HCT116 (cell line): ENCODE data around the gene TRPV5. TPM values are rescaled to one million over a fixed set of nuclear protein-coding genes. Genes with fewer than 3 reads are reported as not detected.

Experiments used
- ATAC-seq: fragments of 200-7000 bp; cut with Tn5 transposase; 2 replicates; pipeline ENCODE4 v1.9.1; 2020; ENCODE audit warnings: mild to moderate bottlenecking, moderate library complexity
- BruUV-seq: library from RNA; stranded (reverse); fragments of 400-500 nt; replicated peaks from 2 replicates; lab custom pipeline; 2021; lab: Mats Ljungman, UMichigan
- CTCF ChIA-PET: fragments of 300-600 bp; sonication (Branson Sonifier 250); formaldehyde crosslinking; loops from one replicate; lab custom pipeline; 2021; ENCODE audit warnings: antibody characterized with exemption; lab: Charles Lee
- POLR2A ChIA-PET: fragments of 300-600, 350-600 bp; sonication (Branson Sonifier 250); formaldehyde crosslinking; loops from one replicate; lab custom pipeline; 2021; ENCODE audit warnings: antibody characterized with exemption; lab: Charles Lee
- RAD21 ChIA-PET, 2 experiments: fragments of 300-600 bp; sonication (Branson Sonifier 250); formaldehyde crosslinking; loops; one replicate each; lab custom pipeline; 2023; ENCODE audit warnings: low total read pairs in 2 of 2; ENCODE audit not compliant: uncharacterized antibody in 2 of 2, unreplicated experiment in 2 of 2, low non-redundant PET in 1 of 2; lab: Charles Lee
- DNase-seq: peaks from one replicate; pipeline ENCODE4 v3.0.0-alpha.2; 2010; ENCODE audit warnings: low read depth, low spot score
- H2AFZ ChIP-seq: fragments of 200-600 bp; shearing (Covaris generic), sonication (generic); 2 replicates; pipeline ENCODE4 v1.6.1; 2017; ENCODE audit warnings: low read depth, mixed run types, mixed read lengths, antibody characterized with exemption, low read length; ENCODE audit not compliant: poor library complexity, severe bottlenecking
- H3K27ac ChIP-seq: 2 replicates; pipeline ENCODE4 v1.5.1; 2012; ENCODE audit warnings: low read depth, low read length
- H3K27me3 ChIP-seq: fragments of 200-600 bp; sonication (generic); 2 replicates; pipeline ENCODE4 v1.6.1; 2016; ENCODE audit warnings: mixed run types, low read length, mixed read lengths; ENCODE audit not compliant: insufficient read depth
- H3K36me3 ChIP-seq, 2 experiments: fragments of 200-500 bp in 1 of 2; fragments of 200-600 bp in 1 of 2; sonication (Bioruptor generic) in 1 of 2; sonication (generic) in 1 of 2; 2 replicates each; pipeline versions ENCODE4 v1.5.1 to v1.6.1; 2014 to 2016; ENCODE audit warnings: low read length in 2 of 2, inconsistent platforms in 1 of 2, mixed read lengths in 1 of 2, mixed run types in 1 of 2; ENCODE audit not compliant: insufficient read depth in 2 of 2, control insufficient read depth in 1 of 2
- H3K4me1 ChIP-seq, 2 experiments: fragments of 200-600 bp in 1 of 2; sonication (generic) in 1 of 2; 2 replicates each; pipeline versions ENCODE4 v1.5.1 to v1.6.1; 2012 to 2017; ENCODE audit warnings: low read length in 2 of 2, inconsistent platforms in 1 of 2, mild to moderate bottlenecking in 1 of 2, mixed read lengths in 1 of 2, mixed run types in 1 of 2, moderate library complexity in 1 of 2; ENCODE audit not compliant: insufficient read depth in 2 of 2, control insufficient read depth in 1 of 2
- H3K4me2 ChIP-seq: fragments of 200-600 bp; sonication (generic); 2 replicates; pipeline ENCODE4 v1.6.1; 2017; ENCODE audit warnings: mixed run types, low read length, mixed read lengths
- H3K4me3 ChIP-seq, 2 experiments: fragments of 200-600 bp in 1 of 2; sonication (generic) in 1 of 2; replicated peaks in 1 of 2; 2 replicates each; pipeline ENCODE4 v1.5.1; 2011 to 2016; ENCODE audit warnings: low read length in 2 of 2, control low read depth in 1 of 2, low read depth in 1 of 2, mild to moderate bottlenecking in 1 of 2, mixed read lengths in 1 of 2, mixed run types in 1 of 2
- H3K79me2 ChIP-seq: fragments of 200-600 bp; sonication (generic); 2 replicates; pipeline ENCODE4 v1.6.1; 2017; ENCODE audit warnings: mild to moderate bottlenecking, mixed run types, low read length, moderate library complexity, mixed read lengths; ENCODE audit not compliant: insufficient read depth
- H3K9ac ChIP-seq: fragments of 200-600 bp; sonication (generic); 2 replicates; pipeline ENCODE4 v1.6.1; 2016; ENCODE audit warnings: low read length, mixed read lengths
- H3K9me2 ChIP-seq: fragments of 200-600 bp; sonication (generic), shearing (Covaris generic); 2 replicates; pipeline ENCODE4 v1.6.1; 2017; ENCODE audit warnings: mixed run types, mild to moderate bottlenecking, moderate library complexity; ENCODE audit not compliant: insufficient read depth
- H3K9me3 ChIP-seq, 2 experiments: fragments of 200-500 bp in 1 of 2; fragments of 200-600 bp in 1 of 2; sonication (Bioruptor generic) in 1 of 2; sonication (generic) in 1 of 2; 2 replicates each; pipeline ENCODE4 v1.6.1; 2014 to 2017; ENCODE audit warnings: low read length in 2 of 2, mixed read lengths in 2 of 2, inconsistent platforms in 1 of 2, low read depth in 1 of 2, mild to moderate bottlenecking in 1 of 2, mixed run types in 1 of 2, moderate library complexity in 1 of 2; ENCODE audit not compliant: control insufficient read depth in 1 of 2, insufficient read depth in 1 of 2
- H4K20me1 ChIP-seq: fragments of 200-600 bp; sonication (generic), shearing (Covaris generic); 2 replicates; pipeline ENCODE4 v1.6.1; 2017; ENCODE audit warnings: mixed run types, mild to moderate bottlenecking, moderate library complexity; ENCODE audit not compliant: insufficient read depth
- CBX3 ChIP-seq: IDR thresholded peaks from 2 replicates; pipeline ENCODE4 v1.6.1; 2012; ENCODE audit warnings: low read depth
- CEBPB ChIP-seq: IDR thresholded peaks from 2 replicates; pipeline ENCODE4 v1.6.1; 2012; ENCODE audit warnings: low read depth
- EGR1 ChIP-seq: IDR thresholded peaks from 2 replicates; pipeline ENCODE4 v1.6.1; 2012; ENCODE audit warnings: low read depth
- ELF1 ChIP-seq: IDR thresholded peaks from 2 replicates; pipeline ENCODE4 v1.6.1; 2012; ENCODE audit warnings: low read depth, borderline replicate concordance
- EZH2phosphoT487 ChIP-seq: fragments of 200-600 bp; IDR thresholded peaks from 2 replicates; pipeline ENCODE4 v1.6.1; 2018; ENCODE audit warnings: antibody characterized with exemption, borderline replicate concordance
- FOSL1 ChIP-seq: IDR thresholded peaks from 2 replicates; pipeline ENCODE4 v1.6.1; 2012; ENCODE audit warnings: low read depth
- JUND ChIP-seq: IDR thresholded peaks from 2 replicates; pipeline ENCODE4 v1.6.1; 2012
- POLR2AphosphoS5 ChIP-seq: IDR thresholded peaks from 2 replicates; pipeline ENCODE4 v1.6.1; 2011; ENCODE audit warnings: mild to moderate bottlenecking, low read depth, low read length, moderate library complexity
- SIN3A ChIP-seq: IDR thresholded peaks from 2 replicates; pipeline ENCODE4 v1.6.1; 2012; ENCODE audit warnings: low read depth
- SRF ChIP-seq: IDR thresholded peaks from 2 replicates; pipeline ENCODE4 v1.6.1; 2012; ENCODE audit warnings: low read depth
- ZFX ChIP-seq: fragments of 450-650 bp; IDR thresholded peaks from 2 replicates; pipeline ENCODE4 v1.6.1; 2017
- intact Hi-C: fragments of 100-400 bp; cut with micrococcal nuclease; formaldehyde crosslinking; loops from 2 replicates; pipeline ENCODE4 v1.10.0; 2022
- total RNA-seq: library from RNA; stranded (reverse); gene quantifications from one replicate; pipeline ENCODE4 v1.2.1, GENCODE V29; 2021; ENCODE audit not compliant: unreplicated experiment
- TF ChIP-seq, protein P1 (sequence below): IDR thresholded peaks from 2 replicates; pipeline ENCODE4 v1.6.1; 2012
- TF ChIP-seq, protein P2 (sequence below): IDR thresholded peaks from 2 replicates; pipeline ENCODE4 v1.6.1; 2012; ENCODE audit warnings: low read depth
- TF ChIP-seq, protein P3 (sequence below), 3 experiments: fragments of 200-600 bp in 1 of 3; sonication (generic) in 1 of 3; IDR thresholded peaks in 2 of 3; conservative IDR thresholded peaks in 1 of 3; 2 replicates each; pipeline ENCODE4 v1.5.1; 2012 to 2017; ENCODE audit warnings: low read depth in 2 of 3, low read length in 2 of 3, antibody characterized with exemption in 1 of 3, borderline replicate concordance in 1 of 3, control low read depth in 1 of 3, mild to moderate bottlenecking in 1 of 3, mixed read lengths in 1 of 3, mixed run types in 1 of 3, moderate library complexity in 1 of 3; ENCODE audit not compliant: insufficient read depth in 1 of 3
- TF ChIP-seq, protein P4 (sequence below): IDR thresholded peaks from 2 replicates; pipeline ENCODE4 v1.6.1; 2011; ENCODE audit warnings: mild to moderate bottlenecking, low read length, moderate library complexity; ENCODE audit not compliant: insufficient replicate concordance; ENCODE audit errors: extremely low read depth

Gene TRPV5
- total RNA-seq, 1 experiment from 2014 or later, result not detected

DNA sequence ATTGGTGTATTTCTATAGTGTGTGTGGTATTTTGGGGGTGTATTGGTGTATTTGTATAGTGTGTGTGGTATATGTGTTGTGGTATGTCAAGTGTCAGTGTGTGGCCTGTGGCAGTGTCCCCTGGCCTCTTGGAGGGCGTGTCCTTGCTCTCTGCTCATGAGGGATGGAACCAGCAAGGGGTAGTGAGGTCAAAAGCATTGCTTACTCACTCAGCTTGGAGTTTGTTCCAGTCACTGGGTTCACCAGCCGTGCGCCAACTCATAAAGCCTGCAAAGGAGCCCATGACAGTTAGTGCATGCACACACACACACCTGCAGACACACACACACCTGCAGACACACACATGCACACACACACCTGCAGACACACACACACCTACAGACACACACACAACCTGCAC is 43.7 kb downstream of the TRPV5 start:
- H3K9ac ChIP-seq, result no peak overlapping the region
- H3K36me3 ChIP-seq, result no peaks in the 10 kb centered on the region
- no peak overlapping the region for H3K4me3 ChIP-seq
- H3K4me2 ChIP-seq, result no peak overlapping the region
- no peak for ATAC-seq
- H2AFZ ChIP-seq, result no peak overlapping the region
- peaks cover 5% of the 10 kb centered on the region; the same call in 1 of the 2 replicates for H3K27me3 ChIP-seq
- BruUV-seq, result no TSS peak
- ChIA-PET POLR2A (no interaction called here), CTCF (no interaction called here), RAD21 (no interaction called here)
- no peaks in the 10 kb centered on the region for H3K9me2 ChIP-seq
- intact Hi-C loops, result no loop called here
- H4K20me1 ChIP-seq, result no peaks in the 10 kb centered on the region
- no peaks in the 10 kb centered on the region for H3K79me2 ChIP-seq
- DNase-seq, result no peak
- no peaks in the 10 kb centered on the region for H3K9me3 ChIP-seq
- no peak overlapping the region for H3K27ac ChIP-seq
- TF ChIP-seq FOSL1, result no peak
- TF ChIP-seq SRF, result no peak
- no peak for TF ChIP-seq SIN3A
- no peak for TF ChIP-seq CEBPB
- no peak for TF ChIP-seq JUND
- TF ChIP-seq, protein P1, sequence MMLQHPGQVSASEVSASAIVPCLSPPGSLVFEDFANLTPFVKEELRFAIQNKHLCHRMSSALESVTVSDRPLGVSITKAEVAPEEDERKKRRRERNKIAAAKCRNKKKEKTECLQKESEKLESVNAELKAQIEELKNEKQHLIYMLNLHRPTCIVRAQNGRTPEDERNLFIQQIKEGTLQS, result no peak
- TF ChIP-seq, protein P2, sequence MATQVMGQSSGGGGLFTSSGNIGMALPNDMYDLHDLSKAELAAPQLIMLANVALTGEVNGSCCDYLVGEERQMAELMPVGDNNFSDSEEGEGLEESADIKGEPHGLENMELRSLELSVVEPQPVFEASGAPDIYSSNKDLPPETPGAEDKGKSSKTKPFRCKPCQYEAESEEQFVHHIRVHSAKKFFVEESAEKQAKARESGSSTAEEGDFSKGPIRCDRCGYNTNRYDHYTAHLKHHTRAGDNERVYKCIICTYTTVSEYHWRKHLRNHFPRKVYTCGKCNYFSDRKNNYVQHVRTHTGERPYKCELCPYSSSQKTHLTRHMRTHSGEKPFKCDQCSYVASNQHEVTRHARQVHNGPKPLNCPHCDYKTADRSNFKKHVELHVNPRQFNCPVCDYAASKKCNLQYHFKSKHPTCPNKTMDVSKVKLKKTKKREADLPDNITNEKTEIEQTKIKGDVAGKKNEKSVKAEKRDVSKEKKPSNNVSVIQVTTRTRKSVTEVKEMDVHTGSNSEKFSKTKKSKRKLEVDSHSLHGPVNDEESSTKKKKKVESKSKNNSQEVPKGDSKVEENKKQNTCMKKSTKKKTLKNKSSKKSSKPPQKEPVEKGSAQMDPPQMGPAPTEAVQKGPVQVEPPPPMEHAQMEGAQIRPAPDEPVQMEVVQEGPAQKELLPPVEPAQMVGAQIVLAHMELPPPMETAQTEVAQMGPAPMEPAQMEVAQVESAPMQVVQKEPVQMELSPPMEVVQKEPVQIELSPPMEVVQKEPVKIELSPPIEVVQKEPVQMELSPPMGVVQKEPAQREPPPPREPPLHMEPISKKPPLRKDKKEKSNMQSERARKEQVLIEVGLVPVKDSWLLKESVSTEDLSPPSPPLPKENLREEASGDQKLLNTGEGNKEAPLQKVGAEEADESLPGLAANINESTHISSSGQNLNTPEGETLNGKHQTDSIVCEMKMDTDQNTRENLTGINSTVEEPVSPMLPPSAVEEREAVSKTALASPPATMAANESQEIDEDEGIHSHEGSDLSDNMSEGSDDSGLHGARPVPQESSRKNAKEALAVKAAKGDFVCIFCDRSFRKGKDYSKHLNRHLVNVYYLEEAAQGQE, result no peak
- TF ChIP-seq ELF1, result no peak
- TF ChIP-seq ZFX, result no peak
- TF ChIP-seq EGR1, result no peak
- TF ChIP-seq EZH2phosphoT487, result no peak
- TF ChIP-seq, protein P3, sequence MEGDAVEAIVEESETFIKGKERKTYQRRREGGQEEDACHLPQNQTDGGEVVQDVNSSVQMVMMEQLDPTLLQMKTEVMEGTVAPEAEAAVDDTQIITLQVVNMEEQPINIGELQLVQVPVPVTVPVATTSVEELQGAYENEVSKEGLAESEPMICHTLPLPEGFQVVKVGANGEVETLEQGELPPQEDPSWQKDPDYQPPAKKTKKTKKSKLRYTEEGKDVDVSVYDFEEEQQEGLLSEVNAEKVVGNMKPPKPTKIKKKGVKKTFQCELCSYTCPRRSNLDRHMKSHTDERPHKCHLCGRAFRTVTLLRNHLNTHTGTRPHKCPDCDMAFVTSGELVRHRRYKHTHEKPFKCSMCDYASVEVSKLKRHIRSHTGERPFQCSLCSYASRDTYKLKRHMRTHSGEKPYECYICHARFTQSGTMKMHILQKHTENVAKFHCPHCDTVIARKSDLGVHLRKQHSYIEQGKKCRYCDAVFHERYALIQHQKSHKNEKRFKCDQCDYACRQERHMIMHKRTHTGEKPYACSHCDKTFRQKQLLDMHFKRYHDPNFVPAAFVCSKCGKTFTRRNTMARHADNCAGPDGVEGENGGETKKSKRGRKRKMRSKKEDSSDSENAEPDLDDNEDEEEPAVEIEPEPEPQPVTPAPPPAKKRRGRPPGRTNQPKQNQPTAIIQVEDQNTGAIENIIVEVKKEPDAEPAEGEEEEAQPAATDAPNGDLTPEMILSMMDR (IDR thresholded peaks at IDR 0.05 in 2 of 3, conservative IDR thresholded peaks at IDR 0.05 in 1 of 3; ENCODE audit: borderline replicate concordance in 1 of 3, insufficient read depth in 1 of 3, low read depth in 2 of 3, low read length in 2 of 3), result no peak
- no peak for TF ChIP-seq CBX3
- TF ChIP-seq POLR2AphosphoS5, result no peak
- TF ChIP-seq, protein P4, sequence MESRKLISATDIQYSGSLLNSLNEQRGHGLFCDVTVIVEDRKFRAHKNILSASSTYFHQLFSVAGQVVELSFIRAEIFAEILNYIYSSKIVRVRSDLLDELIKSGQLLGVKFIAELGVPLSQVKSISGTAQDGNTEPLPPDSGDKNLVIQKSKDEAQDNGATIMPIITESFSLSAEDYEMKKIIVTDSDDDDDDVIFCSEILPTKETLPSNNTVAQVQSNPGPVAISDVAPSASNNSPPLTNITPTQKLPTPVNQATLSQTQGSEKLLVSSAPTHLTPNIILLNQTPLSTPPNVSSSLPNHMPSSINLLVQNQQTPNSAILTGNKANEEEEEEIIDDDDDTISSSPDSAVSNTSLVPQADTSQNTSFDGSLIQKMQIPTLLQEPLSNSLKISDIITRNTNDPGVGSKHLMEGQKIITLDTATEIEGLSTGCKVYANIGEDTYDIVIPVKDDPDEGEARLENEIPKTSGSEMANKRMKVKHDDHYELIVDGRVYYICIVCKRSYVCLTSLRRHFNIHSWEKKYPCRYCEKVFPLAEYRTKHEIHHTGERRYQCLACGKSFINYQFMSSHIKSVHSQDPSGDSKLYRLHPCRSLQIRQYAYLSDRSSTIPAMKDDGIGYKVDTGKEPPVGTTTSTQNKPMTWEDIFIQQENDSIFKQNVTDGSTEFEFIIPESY, result no peak
- peaks cover 4 to 10% of the 10 kb centered on the region in 2 experiments; a peak in 3 of 4 replicates for H3K4me1 ChIP-seq
